Measurements from ENCODE around the gene BCR. TPM values are rescaled to one million over a fixed set of nuclear protein-coding genes. Genes with fewer than 3 reads are reported as not detected.
"Not testable (repeated sequence)": the region's sequence is repeated elsewhere in the genome, so short reads cannot be mapped to it uniquely, and the experiment has no call there.

The BCR gene
- total RNA-seq, 1 donor from 2014 or later: 92.6 TPM

GRCh38 chr22:23363683-23364082 lies 183.4 kb downstream of the BCR start:
- Mint-ChIP-seq H3K4me1 (ENCODE audit: unreplicated experiment) (no peaks in the 10 kb centered on the region), H3K36me3 (ENCODE audit: low read depth, unreplicated experiment) (peaks cover 4% of the 10 kb centered on the region), H3K4me3 (ENCODE audit: unreplicated experiment) (no peak overlapping the region), H3K27me3 (ENCODE audit: unreplicated experiment) (peaks cover 2% of the 10 kb centered on the region), H3K9me3 (ENCODE audit: unreplicated experiment) (no peaks in the 10 kb centered on the region), H3K27ac (ENCODE audit: unreplicated experiment) (no peak overlapping the region)
- no peak for DNase-seq (ENCODE audit: low spot score)
- no peak for TF ChIP-seq CTCF (IDR thresholded peaks at IDR 0.05; ENCODE audit: unreplicated experiment)

GRCh38 chr22:23364389-23364788 lies 184.1 kb downstream of the BCR start:
- Mint-ChIP-seq H3K4me3 (ENCODE audit: unreplicated experiment) (no peak overlapping the region), H3K36me3 (ENCODE audit: low read depth, unreplicated experiment) (peaks cover 4% of the 10 kb centered on the region), H3K27ac (ENCODE audit: unreplicated experiment) (no peak overlapping the region), H3K4me1 (ENCODE audit: unreplicated experiment) (no peaks in the 10 kb centered on the region), H3K27me3 (ENCODE audit: unreplicated experiment) (peaks cover 6% of the 10 kb centered on the region), H3K9me3 (ENCODE audit: unreplicated experiment) (no peaks in the 10 kb centered on the region)
- TF ChIP-seq CTCF (IDR thresholded peaks at IDR 0.05; ENCODE audit: unreplicated experiment): no peak
- no peak for DNase-seq (ENCODE audit: low spot score)

GRCh38 chr22:23365524-23365923 lies 185.2 kb downstream of the BCR start:
- Mint-ChIP-seq H3K36me3 (ENCODE audit: low read depth, unreplicated experiment) (peaks cover 4% of the 10 kb centered on the region), H3K4me1 (ENCODE audit: unreplicated experiment) (no peaks in the 10 kb centered on the region), H3K27ac (ENCODE audit: unreplicated experiment) (no peak overlapping the region), H3K27me3 (ENCODE audit: unreplicated experiment) (peaks cover 7% of the 10 kb centered on the region), H3K9me3 (ENCODE audit: unreplicated experiment) (no peaks in the 10 kb centered on the region), H3K4me3 (ENCODE audit: unreplicated experiment) (no peak overlapping the region)
- no peak for DNase-seq (ENCODE audit: low spot score)
- TF ChIP-seq CTCF (IDR thresholded peaks at IDR 0.05; ENCODE audit: unreplicated experiment): no peak

- Mint-ChIP-seq H3K27me3 (ENCODE audit: unreplicated experiment) (peaks cover 7% of the 10 kb centered on the region), H3K4me1 (ENCODE audit: unreplicated experiment) (no peaks in the 10 kb centered on the region)
- no peak for TF ChIP-seq CTCF (IDR thresholded peaks at IDR 0.05; ENCODE audit: unreplicated experiment)
Measured at GRCh38 chr22:23365961-23366360, 185.7 kb downstream of the BCR start.

DNA sequence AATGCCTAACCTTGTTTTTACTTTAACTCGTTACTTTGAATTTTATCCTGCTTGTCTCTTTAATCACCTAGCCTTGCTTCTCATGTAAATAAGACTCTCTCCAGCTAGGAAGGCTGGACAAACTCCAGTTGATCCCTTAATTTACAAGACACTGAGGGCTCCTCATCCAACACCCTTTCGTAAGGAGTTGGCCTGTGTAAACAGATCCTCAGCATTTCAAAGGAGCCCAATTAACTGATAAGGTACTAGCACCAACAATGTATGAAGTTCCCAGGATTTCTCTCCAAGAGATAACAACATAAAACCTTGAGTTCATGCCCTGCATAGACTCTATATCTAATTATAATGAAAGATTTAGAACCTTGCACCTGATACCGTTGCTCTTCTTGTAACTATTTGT lies 186.9 kb downstream of the BCR start:
- H3K27me3 Mint-ChIP-seq (ENCODE audit: unreplicated experiment); H3K9me3 Mint-ChIP-seq (ENCODE audit: unreplicated experiment); H3K27ac Mint-ChIP-seq (ENCODE audit: unreplicated experiment); H3K36me3 Mint-ChIP-seq (ENCODE audit: low read depth, unreplicated experiment); DNase-seq (ENCODE audit: low spot score); H3K4me3 Mint-ChIP-seq (ENCODE audit: unreplicated experiment); H3K4me1 Mint-ChIP-seq (ENCODE audit: unreplicated experiment): not testable (repeated sequence)

More at GRCh38 chr22:23365961-23366360, 185.7 kb downstream of the BCR start:
- DNase-seq (ENCODE audit: low spot score): no peak
- peaks cover 4% of the 10 kb centered on the region for H3K36me3 Mint-ChIP-seq (ENCODE audit: low read depth, unreplicated experiment)
- H3K4me3 Mint-ChIP-seq (ENCODE audit: unreplicated experiment): no peak overlapping the region
- H3K9me3 Mint-ChIP-seq (ENCODE audit: unreplicated experiment): no peaks in the 10 kb centered on the region
- H3K27ac Mint-ChIP-seq (ENCODE audit: unreplicated experiment): no peak overlapping the region

Other genes with a start within 250 kb of the BCR start
- 0.21 TPM for gene GNAZ, start 110.0 kb upstream of the BCR start, total RNA-seq (ENCODE audit: unreplicated experiment)
- gene RSPH14, start 38.5 kb upstream of the BCR start, total RNA-seq (ENCODE audit: unreplicated experiment): 1.1 TPM
- gene RAB36, start 35.0 kb upstream of the BCR start, total RNA-seq (ENCODE audit: unreplicated experiment): 2.2 TPM

Measured in endothelial cell (in vitro differentiated cells).